Epithelial cell of prostate (primary cell): ENCODE data around the gene HMGN1.
A peak's percentile ranks its signal among the peaks of the same experiment; 100 is the strongest.
"Not testable (repeated sequence)": the region's sequence is repeated elsewhere in the genome, so short reads cannot be mapped to it uniquely, and the experiment has no call there.

Experiments used
- DNase-seq: peaks from one replicate; pipeline ENCODE4 v3.0.0-alpha.2; 2011; ENCODE audit warnings: low read depth, low spot score
- H3K27ac ChIP-seq: fragments of 450-650 bp; 2 replicates; pipeline ENCODE4 v1.5.1; 2017; ENCODE audit warnings: mild to moderate bottlenecking

The HMGN1 gene

GRCh38 chr21:39373634-39374033, 24.7 kb upstream of the HMGN1 start:
- no peak overlapping the region for H3K27ac ChIP-seq
- no peak for DNase-seq

GRCh38 chr21:39369896-39370288, 21.0 kb upstream of the HMGN1 start:
- not testable (repeated sequence) for DNase-seq, H3K27ac ChIP-seq

- no peak for DNase-seq
- no peak overlapping the region for H3K27ac ChIP-seq
Observed at GRCh38 chr21:39367783-39368182, 18.9 kb upstream of the HMGN1 start.

GRCh38 chr21:39366563-39366962, 17.7 kb upstream of the HMGN1 start:
- H3K27ac ChIP-seq, result no peak overlapping the region
- no peak for DNase-seq

GRCh38 chr21:39364949-39365348, 16.1 kb upstream of the HMGN1 start:
- no peak for DNase-seq
- no peak overlapping the region for H3K27ac ChIP-seq

- no peak for DNase-seq
- no peak overlapping the region for H3K27ac ChIP-seq
Observed at GRCh38 chr21:39363607-39364555, 15.0 kb upstream of the HMGN1 start.

- no peak overlapping the region for H3K27ac ChIP-seq
- no peak for DNase-seq
Observed at GRCh38 chr21:39362733-39363132, 13.8 kb upstream of the HMGN1 start.

- DNase-seq, result no peak
- no peak overlapping the region for H3K27ac ChIP-seq
Observed at GRCh38 chr21:39359382-39359781, 10.5 kb upstream of the HMGN1 start.

GRCh38 chr21:39353295-39353694, 4.4 kb upstream of the HMGN1 start:
- DNase-seq, result no peak
- no peak overlapping the region for H3K27ac ChIP-seq

GRCh38 chr21:39350094-39351005, 1.5 kb upstream of the HMGN1 start:
- DNase-seq, result no peak
- peak overlapping the region; percentile 97 for H3K27ac ChIP-seq

GRCh38 chr21:39349211-39350093, 564 bp upstream of the HMGN1 start:
- peak overlapping the region; percentile 97 for H3K27ac ChIP-seq
- peak; percentile 84 for DNase-seq

- peak overlapping the region; percentile 97 for H3K27ac ChIP-seq
- no peak for DNase-seq
Observed at GRCh38 chr21:39348040-39348354, 891 bp downstream of the HMGN1 start.

GRCh38 chr21:39347537-39347936, 1.4 kb downstream of the HMGN1 start:
- peak overlapping the region; percentile 97 for H3K27ac ChIP-seq
- DNase-seq, result no peak

- H3K27ac ChIP-seq, result no peak overlapping the region
- no peak for DNase-seq
Observed at GRCh38 chr21:39346671-39347331, 2.1 kb downstream of the HMGN1 start.

- H3K27ac ChIP-seq, result no peak overlapping the region
Observed at GRCh38 chr21:39346206-39346605, 2.7 kb downstream of the HMGN1 start.

GRCh38 chr21:39345440-39345839, 3.4 kb downstream of the HMGN1 start:
- H3K27ac ChIP-seq, result no peak overlapping the region
- no peak for DNase-seq

More at GRCh38 chr21:39346206-39346605, 2.7 kb downstream of the HMGN1 start:
- no peak for DNase-seq

- DNase-seq, result no peak
- no peak overlapping the region for H3K27ac ChIP-seq
Observed at GRCh38 chr21:39344848-39345247, 4.0 kb downstream of the HMGN1 start.

- no peak for DNase-seq
- H3K27ac ChIP-seq, result no peak overlapping the region
Observed at GRCh38 chr21:39341249-39341923, 7.5 kb downstream of the HMGN1 start.

- H3K27ac ChIP-seq, result no peak overlapping the region
- DNase-seq, result no peak
Observed at GRCh38 chr21:39340687-39341086, 8.2 kb downstream of the HMGN1 start.
